A549 (cell line): ENCODE data around the gene TEPSIN.

Experiments
- CEBPB ChIP-seq, 2 experiments: fragments of >200 bp in 1 of 2; sonication (Bioruptor Twin) in 1 of 2; formaldehyde crosslinking in 1 of 2; IDR thresholded peaks; 2 replicates each; pipeline ENCODE4 v1.6.1; 2012 to 2016
- NR3C1 ChIP-seq: fragments of >200 bp; sonication (Bioruptor Twin); formaldehyde crosslinking; IDR thresholded peaks from 3 replicates; pipeline ENCODE4 v1.6.1; 2017
- POLR2A ChIP-seq: IDR thresholded peaks from 2 replicates; pipeline ENCODE4 v1.6.1; 2012; ENCODE audit warnings: mild to moderate bottlenecking, low read length
- RAD21 ChIP-seq, 2 experiments: fragments of >200 bp in 1 of 2; sonication (Bioruptor Twin) in 1 of 2; formaldehyde crosslinking in 1 of 2; IDR thresholded peaks in 1 of 2; conservative IDR thresholded peaks in 1 of 2; 2 replicates in 1 of 2; 3 replicates in 1 of 2; pipeline ENCODE4 v1.6.1; 2012 to 2018; ENCODE audit warnings: inconsistent platforms in 1 of 2
- TF ChIP-seq, protein P1 (sequence below): fragments of >200 bp; sonication (Bioruptor Twin); formaldehyde crosslinking; IDR thresholded peaks from 3 replicates; pipeline ENCODE4 v1.5.1; 2016
- TF ChIP-seq, protein P2 (sequence below): fragments of 150-350 bp; IDR thresholded peaks from 2 replicates; pipeline ENCODE4 v1.6.1; 2014; ENCODE audit warnings: low read depth, mild to moderate bottlenecking, low read length
- TF ChIP-seq, protein P3 (sequence below): fragments of 250-450 bp; sonication (Bioruptor Pico); IDR thresholded peaks from 2 replicates; pipeline ENCODE4 v1.5.0; 2021; ENCODE audit warnings: mild to moderate bottlenecking, moderate library complexity, borderline replicate concordance

DNA sequence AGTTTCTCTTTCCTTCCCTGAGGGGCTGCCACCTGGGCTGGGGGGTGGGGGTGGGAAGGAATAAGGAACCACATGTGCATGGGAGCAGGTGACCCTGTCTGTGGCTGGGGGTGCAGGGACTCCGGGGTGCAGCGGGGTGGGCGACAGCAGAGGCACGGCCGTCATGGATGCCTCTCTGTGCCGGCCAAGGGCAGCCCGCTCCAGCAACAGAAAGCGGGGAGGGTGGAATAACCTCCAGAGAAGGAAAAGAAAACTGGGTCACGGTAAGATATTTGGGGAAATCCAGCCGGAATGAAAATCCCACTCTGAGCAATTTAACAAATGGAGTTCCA is 4.4 kb upstream of the TEPSIN start:
- TF ChIP-seq POLR2A = no peak
- TF ChIP-seq, protein P1, sequence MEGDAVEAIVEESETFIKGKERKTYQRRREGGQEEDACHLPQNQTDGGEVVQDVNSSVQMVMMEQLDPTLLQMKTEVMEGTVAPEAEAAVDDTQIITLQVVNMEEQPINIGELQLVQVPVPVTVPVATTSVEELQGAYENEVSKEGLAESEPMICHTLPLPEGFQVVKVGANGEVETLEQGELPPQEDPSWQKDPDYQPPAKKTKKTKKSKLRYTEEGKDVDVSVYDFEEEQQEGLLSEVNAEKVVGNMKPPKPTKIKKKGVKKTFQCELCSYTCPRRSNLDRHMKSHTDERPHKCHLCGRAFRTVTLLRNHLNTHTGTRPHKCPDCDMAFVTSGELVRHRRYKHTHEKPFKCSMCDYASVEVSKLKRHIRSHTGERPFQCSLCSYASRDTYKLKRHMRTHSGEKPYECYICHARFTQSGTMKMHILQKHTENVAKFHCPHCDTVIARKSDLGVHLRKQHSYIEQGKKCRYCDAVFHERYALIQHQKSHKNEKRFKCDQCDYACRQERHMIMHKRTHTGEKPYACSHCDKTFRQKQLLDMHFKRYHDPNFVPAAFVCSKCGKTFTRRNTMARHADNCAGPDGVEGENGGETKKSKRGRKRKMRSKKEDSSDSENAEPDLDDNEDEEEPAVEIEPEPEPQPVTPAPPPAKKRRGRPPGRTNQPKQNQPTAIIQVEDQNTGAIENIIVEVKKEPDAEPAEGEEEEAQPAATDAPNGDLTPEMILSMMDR = no peak
- TF ChIP-seq, protein P2, sequence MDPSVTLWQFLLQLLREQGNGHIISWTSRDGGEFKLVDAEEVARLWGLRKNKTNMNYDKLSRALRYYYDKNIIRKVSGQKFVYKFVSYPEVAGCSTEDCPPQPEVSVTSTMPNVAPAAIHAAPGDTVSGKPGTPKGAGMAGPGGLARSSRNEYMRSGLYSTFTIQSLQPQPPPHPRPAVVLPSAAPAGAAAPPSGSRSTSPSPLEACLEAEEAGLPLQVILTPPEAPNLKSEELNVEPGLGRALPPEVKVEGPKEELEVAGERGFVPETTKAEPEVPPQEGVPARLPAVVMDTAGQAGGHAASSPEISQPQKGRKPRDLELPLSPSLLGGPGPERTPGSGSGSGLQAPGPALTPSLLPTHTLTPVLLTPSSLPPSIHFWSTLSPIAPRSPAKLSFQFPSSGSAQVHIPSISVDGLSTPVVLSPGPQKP = no peak
- no peak for TF ChIP-seq NR3C1
- TF ChIP-seq RAD21 (conservative IDR thresholded peaks at IDR 0.05 in 1 of 2, IDR thresholded peaks at IDR 0.05 in 1 of 2) = no peak
- TF ChIP-seq, protein P3, sequence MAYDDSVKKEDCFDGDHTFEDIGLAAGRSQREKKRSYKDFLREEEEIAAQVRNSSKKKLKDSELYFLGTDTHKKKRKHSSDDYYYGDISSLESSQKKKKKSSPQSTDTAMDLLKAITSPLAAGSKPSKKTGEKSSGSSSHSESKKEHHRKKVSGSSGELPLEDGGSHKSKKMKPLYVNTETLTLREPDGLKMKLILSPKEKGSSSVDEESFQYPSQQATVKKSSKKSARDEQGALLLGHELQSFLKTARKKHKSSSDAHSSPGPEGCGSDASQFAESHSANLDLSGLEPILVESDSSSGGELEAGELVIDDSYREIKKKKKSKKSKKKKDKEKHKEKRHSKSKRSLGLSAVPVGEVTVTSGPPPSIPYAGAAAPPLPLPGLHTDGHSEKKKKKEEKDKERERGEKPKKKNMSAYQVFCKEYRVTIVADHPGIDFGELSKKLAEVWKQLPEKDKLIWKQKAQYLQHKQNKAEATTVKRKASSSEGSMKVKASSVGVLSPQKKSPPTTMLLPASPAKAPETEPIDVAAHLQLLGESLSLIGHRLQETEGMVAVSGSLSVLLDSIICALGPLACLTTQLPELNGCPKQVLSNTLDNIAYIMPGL (CRISPR knock-in tag) = no peak
- TF ChIP-seq CEBPB (IDR thresholded peaks at IDR 0.05) = no peak
